HepG2 (cell line): ENCODE data around the gene ITCH. TPM values are rescaled to one million over a fixed set of nuclear protein-coding genes. Genes with fewer than 3 reads are reported as not detected.

Experiments
- ATAC-seq: fragments of 200-7000 bp; cut with Tn5 transposase; 3 replicates; pipeline ENCODE4 v1.9.1; 2020; ENCODE audit warnings: mild to moderate bottlenecking, moderate library complexity
- BruUV-seq: library from RNA; stranded (reverse); fragments of 400-500 nt; replicated peaks from 2 replicates; lab custom pipeline; 2021; lab: Mats Ljungman, UMichigan
- CTCF ChIA-PET: fragments of 300-600 bp; formaldehyde crosslinking; extraction: SDS; loops from one replicate; lab custom pipeline; 2021; ENCODE audit warnings: low total read pairs, inconsistent platforms, low intra/inter-chr PET ratio; lab: Yijun Ruan, JAX
- POLR2A ChIA-PET: fragments of 350-600 bp; sonication (Branson Sonifier 250); formaldehyde crosslinking; loops from one replicate; lab custom pipeline; 2020; ENCODE audit warnings: antibody characterized with exemption, inconsistent platforms; lab: Yijun Ruan, JAX
- DNase-seq: peaks from one replicate; pipeline ENCODE4 v3.0.0-alpha.2; 2015; ENCODE audit warnings: low spot score
- FAIRE-seq: peaks from 3 replicates; lab custom pipeline; 2011; peaks lifted over from hg19 to GRCh38; lab: Jason Lieb, UNC
- H2AFZ ChIP-seq: one replicate; pipeline ENCODE4 v1.6.1; 2011; ENCODE audit warnings: low read length, inconsistent platforms
- H3K27ac ChIP-seq: fragments of 300-600 bp; 3 replicates; pipeline ENCODE4 v1.8.0; 2011; ENCODE audit warnings: mixed run types, mild to moderate bottlenecking, mixed read lengths, low read length, inconsistent platforms; ENCODE audit not compliant: insufficient read depth; ENCODE audit errors: extremely low read length
- H3K27me3 ChIP-seq, 2 experiments: fragments of 200-600 bp in 1 of 2; 2 replicates in 1 of 2; 3 replicates in 1 of 2; pipeline versions ENCODE4 v1.6.0 to v1.8.0; 2011; ENCODE audit warnings: low read length in 2 of 2, mild to moderate bottlenecking in 2 of 2, moderate library complexity in 2 of 2, inconsistent platforms in 1 of 2; ENCODE audit not compliant: insufficient read depth in 2 of 2, control insufficient read depth in 1 of 2
- H3K36me3 ChIP-seq, 2 experiments: fragments of 200-600 bp in 1 of 2; replicated peaks in 1 of 2; 2 replicates in 1 of 2; 3 replicates in 1 of 2; pipeline versions ENCODE4 v1.5.1 to v1.8.0; 2011; ENCODE audit warnings: low read length in 2 of 2, inconsistent platforms in 1 of 2; ENCODE audit not compliant: insufficient read depth in 2 of 2, control insufficient read depth in 1 of 2
- H3K4me1 ChIP-seq: 2 replicates; pipeline ENCODE4 v1.5.1; 2012; ENCODE audit warnings: low read length, inconsistent platforms; ENCODE audit not compliant: insufficient read depth
- H3K4me2 ChIP-seq: 2 replicates; pipeline ENCODE4 v1.6.0; 2011; ENCODE audit warnings: low read depth, low read length, inconsistent platforms
- H3K4me3 ChIP-seq, 3 experiments: fragments of 200-600 bp in 1 of 3; sonication (generic), shearing (Covaris generic) in 1 of 3; replicated peaks in 1 of 3; 2 replicates each; pipeline ENCODE4 v1.5.1; 2011 to 2016; ENCODE audit warnings: low read length in 3 of 3, inconsistent platforms in 2 of 3, low read depth in 2 of 3, mild to moderate bottlenecking in 2 of 3, control low read depth in 1 of 3, mixed read lengths in 1 of 3; ENCODE audit not compliant: insufficient read depth in 1 of 3
- H3K79me2 ChIP-seq: one replicate; pipeline ENCODE4 v1.6.1; 2011; ENCODE audit warnings: low read length, inconsistent platforms; ENCODE audit not compliant: insufficient read depth
- H3K9ac ChIP-seq: 2 replicates; pipeline ENCODE4 v1.6.0; 2011; ENCODE audit warnings: mild to moderate bottlenecking, low read depth, low read length, inconsistent platforms; ENCODE audit not compliant: insufficient read depth
- H3K9me3 ChIP-seq: 2 replicates; pipeline ENCODE4 v1.5.1; 2012; ENCODE audit warnings: mild to moderate bottlenecking, low read length
- H4K20me1 ChIP-seq: 2 replicates; pipeline ENCODE4 v1.6.0; 2011; ENCODE audit warnings: inconsistent platforms, mild to moderate bottlenecking, low read length, moderate library complexity; ENCODE audit not compliant: insufficient read depth
- ARNT2 ChIP-seq: sonication (generic); formaldehyde crosslinking; IDR thresholded peaks from 2 replicates; pipeline ENCODE4 v1.8.0; 2022; ENCODE audit warnings: mild to moderate bottlenecking, low read depth, missing genetic modification reagents, moderate library complexity
- CEBPG ChIP-seq: IDR thresholded peaks from 2 replicates; pipeline ENCODE4 v1.6.1; 2016
- CEBPZ ChIP-seq: IDR thresholded peaks from 2 replicates; pipeline ENCODE4 v1.6.1; 2012; ENCODE audit warnings: low read length, improper control_type of control experiment
- GTF2F1 ChIP-seq: fragments of 150-350 bp; IDR thresholded peaks from 2 replicates; pipeline ENCODE4 v1.6.1; 2014; ENCODE audit warnings: low read length
- MAFF ChIP-seq: IDR thresholded peaks from 2 replicates; pipeline ENCODE4 v1.6.1; 2011; ENCODE audit warnings: low read depth, low read length, improper control_type of control experiment
- MAFG ChIP-seq: sonication (generic); formaldehyde crosslinking; IDR thresholded peaks from 2 replicates; pipeline ENCODE4 v1.5.1; 2020; ENCODE audit warnings: mild to moderate bottlenecking, missing genetic modification reagents
- MAFK ChIP-seq, 2 experiments: IDR thresholded peaks in 1 of 2; conservative IDR thresholded peaks in 1 of 2; 2 replicates each; pipeline ENCODE4 v1.6.1; 2011; ENCODE audit warnings: improper control_type of control experiment in 2 of 2, low read length in 2 of 2
- NCOA1 ChIP-seq: sonication (generic); formaldehyde crosslinking; IDR thresholded peaks from 2 replicates; pipeline ENCODE4 v1.9.0; 2021; ENCODE audit warnings: missing genetic modification reagents
- RFX5 ChIP-seq: IDR thresholded peaks from 2 replicates; pipeline ENCODE4 v1.6.1; 2011; ENCODE audit warnings: low read depth, low read length, improper control_type of control experiment
- STAG1 ChIP-seq: sonication (generic); formaldehyde crosslinking; IDR thresholded peaks from 2 replicates; pipeline ENCODE4 v1.4.0; 2020; ENCODE audit warnings: missing genetic modification reagents
- ZNF660 ChIP-seq: sonication (generic); formaldehyde crosslinking; IDR thresholded peaks from 2 replicates; pipeline ENCODE4 v1.5.1; 2020; ENCODE audit warnings: mild to moderate bottlenecking, low read depth, missing genetic modification reagents, borderline replicate concordance
- ZNF879 ChIP-seq: sonication (generic); formaldehyde crosslinking; IDR thresholded peaks from 2 replicates; pipeline ENCODE4 v1.8.1; 2023; ENCODE audit warnings: missing genetic modification reagents
- WGBS: methylation state at CpG from one replicate; pipeline ENCODE4 v1.1.6; 2017; ENCODE audit warnings: low lambda C conversion rate; 5-methylcytosine and 5-hydroxymethylcytosine counted together
- in situ Hi-C: cut with HindIII; loops from 2 replicates; pipeline ENCODE4 v1.10.0; 2017; ENCODE audit warnings: low pct_unique_long_range_greater_than_20kb; ENCODE audit not compliant: extremely low pct_ligation_motif_present
- intact Hi-C: fragments of 100-400 bp; cut with micrococcal nuclease; formaldehyde crosslinking; loops from one replicate; pipeline ENCODE4 v1.10.0; 2022; ENCODE audit not compliant: unreplicated experiment
- polyA plus RNA-seq, 8 experiments: library from polyadenylated mRNA; depleted of rRNA in 3 of 8; stranded (reverse) in 7 of 8; unstranded in 1 of 8; fragments of >200 nt; fragmentation: Illumina TruSeq in 4 of 8; extraction: Trizol in 4 of 8; gene quantifications; 2 replicates each; pipeline versions ENCODE4 v1.2.1 to v1.2.3, GENCODE V29; 2011 to 2016; ENCODE audit warnings: low read depth in 4 of 8, missing spikeins in 1 of 8, mixed read lengths in 1 of 8; ENCODE audit not compliant: insufficient read depth in 1 of 8
- total RNA-seq, 5 experiments: library from RNA; depleted of rRNA; stranded (reverse); fragments of >200 nt; fragmentation: Illumina TruSeq; extraction: Trizol; gene quantifications; 2 replicates each; pipeline ENCODE4 v1.2.3, GENCODE V29; 2016; ENCODE audit warnings: low read depth in 1 of 5
- TF ChIP-seq, protein P1 (sequence below): sonication (generic); formaldehyde crosslinking; IDR thresholded peaks from 2 replicates; pipeline ENCODE4 v1.4.0; 2020; ENCODE audit warnings: missing genetic modification reagents; ENCODE audit errors: not compliant biosample characterization
- TF ChIP-seq, protein P2 (sequence below): sonication (generic); formaldehyde crosslinking; IDR thresholded peaks from one replicate; pipeline ENCODE4 v1.5.1; 2020; ENCODE audit warnings: mild to moderate bottlenecking, missing genetic modification reagents; ENCODE audit errors: not compliant biosample characterization

ITCH gene
- total and polyA plus RNA-seq, 2 of the 13 experiments (the other 11 are each of a cell fraction or from before 2014, with no cell fraction given), result 20.5 to 112 TPM

DNA sequence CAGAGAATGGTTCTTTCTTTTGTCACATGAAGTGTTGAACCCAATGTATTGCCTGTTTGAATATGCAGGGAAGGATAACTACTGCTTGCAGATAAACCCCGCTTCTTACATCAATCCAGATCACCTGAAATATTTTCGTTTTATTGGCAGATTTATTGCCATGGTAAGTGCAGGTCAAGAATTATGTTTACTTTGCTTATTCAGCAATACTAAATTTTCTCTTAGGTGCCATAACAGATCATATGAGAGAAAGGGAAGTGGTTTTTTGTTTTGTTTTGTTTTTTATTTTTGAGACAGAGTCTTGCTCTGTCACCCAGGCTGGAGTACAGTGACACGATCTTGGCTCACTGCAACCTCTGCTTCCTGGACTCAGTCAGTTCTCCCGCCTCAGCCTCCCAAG, 116.6 kb downstream of the ITCH start:
- intact Hi-C loops (no loop called here), in situ Hi-C loops (no loop called here)
- FAIRE-seq (no peak), ATAC-seq (no peak), DNase-seq (no peak)
- Histone ChIP-seq H3K4me1 (peaks cover 19% of the 10 kb centered on the region), H3K27ac (no peak overlapping the region), H3K27me3 (no peaks in the 10 kb centered on the region), H4K20me1 (peaks cover 3% of the 10 kb centered on the region; the same call in 1 of the 2 replicates), H3K36me3 (peaks cover 23 to 56% of the 10 kb centered on the region in 2 experiments), H3K4me2 (no peak overlapping the region), H2AFZ (no peak overlapping the region), H3K79me2 (no peaks in the 10 kb centered on the region), H3K9ac (no peak overlapping the region), H3K4me3 (no peak overlapping the region), H3K9me3 (no peaks in the 10 kb centered on the region)
- WGBS, result 96% methylated on average over 4 of the region's 4 CpGs
- BruUV-seq, result no TSS peak
- ChIA-PET CTCF (no interaction called here), POLR2A (no interaction called here)
- TF ChIP-seq CEBPG (no peak), ZNF660 (CRISPR knock-in tag) (no peak), MAFF (peak; percentile 67), RFX5 (no peak), MAFG (CRISPR knock-in tag) (0 out of 2 replicates have a peak, but pooled peaks have one; percentile 12), STAG1 (no peak), MAFK (conservative IDR thresholded peaks at IDR 0.05 in 1 of 2, IDR thresholded peaks at IDR 0.05 in 1 of 2; ENCODE audit: low read length in 2 of 2) (peak; percentile 76 to 88), NCOA1 (CRISPR knock-in tag) (no peak), ZNF879 (CRISPR knock-in tag) (no peak), GTF2F1 (no peak), ARNT2 (no peak), CEBPZ (no peak)
- TF ChIP-seq, protein P1, sequence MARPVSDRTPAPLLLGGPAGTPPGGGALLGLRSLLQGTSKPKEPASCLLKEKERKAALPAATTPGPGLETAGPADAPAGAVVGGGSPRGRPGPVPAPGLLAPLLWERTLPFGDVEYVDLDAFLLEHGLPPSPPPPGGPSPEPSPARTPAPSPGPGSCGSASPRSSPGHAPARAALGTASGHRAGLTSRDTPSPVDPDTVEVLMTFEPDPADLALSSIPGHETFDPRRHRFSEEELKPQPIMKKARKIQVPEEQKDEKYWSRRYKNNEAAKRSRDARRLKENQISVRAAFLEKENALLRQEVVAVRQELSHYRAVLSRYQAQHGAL (CRISPR knock-in tag), result no peak
- TF ChIP-seq, protein P2, sequence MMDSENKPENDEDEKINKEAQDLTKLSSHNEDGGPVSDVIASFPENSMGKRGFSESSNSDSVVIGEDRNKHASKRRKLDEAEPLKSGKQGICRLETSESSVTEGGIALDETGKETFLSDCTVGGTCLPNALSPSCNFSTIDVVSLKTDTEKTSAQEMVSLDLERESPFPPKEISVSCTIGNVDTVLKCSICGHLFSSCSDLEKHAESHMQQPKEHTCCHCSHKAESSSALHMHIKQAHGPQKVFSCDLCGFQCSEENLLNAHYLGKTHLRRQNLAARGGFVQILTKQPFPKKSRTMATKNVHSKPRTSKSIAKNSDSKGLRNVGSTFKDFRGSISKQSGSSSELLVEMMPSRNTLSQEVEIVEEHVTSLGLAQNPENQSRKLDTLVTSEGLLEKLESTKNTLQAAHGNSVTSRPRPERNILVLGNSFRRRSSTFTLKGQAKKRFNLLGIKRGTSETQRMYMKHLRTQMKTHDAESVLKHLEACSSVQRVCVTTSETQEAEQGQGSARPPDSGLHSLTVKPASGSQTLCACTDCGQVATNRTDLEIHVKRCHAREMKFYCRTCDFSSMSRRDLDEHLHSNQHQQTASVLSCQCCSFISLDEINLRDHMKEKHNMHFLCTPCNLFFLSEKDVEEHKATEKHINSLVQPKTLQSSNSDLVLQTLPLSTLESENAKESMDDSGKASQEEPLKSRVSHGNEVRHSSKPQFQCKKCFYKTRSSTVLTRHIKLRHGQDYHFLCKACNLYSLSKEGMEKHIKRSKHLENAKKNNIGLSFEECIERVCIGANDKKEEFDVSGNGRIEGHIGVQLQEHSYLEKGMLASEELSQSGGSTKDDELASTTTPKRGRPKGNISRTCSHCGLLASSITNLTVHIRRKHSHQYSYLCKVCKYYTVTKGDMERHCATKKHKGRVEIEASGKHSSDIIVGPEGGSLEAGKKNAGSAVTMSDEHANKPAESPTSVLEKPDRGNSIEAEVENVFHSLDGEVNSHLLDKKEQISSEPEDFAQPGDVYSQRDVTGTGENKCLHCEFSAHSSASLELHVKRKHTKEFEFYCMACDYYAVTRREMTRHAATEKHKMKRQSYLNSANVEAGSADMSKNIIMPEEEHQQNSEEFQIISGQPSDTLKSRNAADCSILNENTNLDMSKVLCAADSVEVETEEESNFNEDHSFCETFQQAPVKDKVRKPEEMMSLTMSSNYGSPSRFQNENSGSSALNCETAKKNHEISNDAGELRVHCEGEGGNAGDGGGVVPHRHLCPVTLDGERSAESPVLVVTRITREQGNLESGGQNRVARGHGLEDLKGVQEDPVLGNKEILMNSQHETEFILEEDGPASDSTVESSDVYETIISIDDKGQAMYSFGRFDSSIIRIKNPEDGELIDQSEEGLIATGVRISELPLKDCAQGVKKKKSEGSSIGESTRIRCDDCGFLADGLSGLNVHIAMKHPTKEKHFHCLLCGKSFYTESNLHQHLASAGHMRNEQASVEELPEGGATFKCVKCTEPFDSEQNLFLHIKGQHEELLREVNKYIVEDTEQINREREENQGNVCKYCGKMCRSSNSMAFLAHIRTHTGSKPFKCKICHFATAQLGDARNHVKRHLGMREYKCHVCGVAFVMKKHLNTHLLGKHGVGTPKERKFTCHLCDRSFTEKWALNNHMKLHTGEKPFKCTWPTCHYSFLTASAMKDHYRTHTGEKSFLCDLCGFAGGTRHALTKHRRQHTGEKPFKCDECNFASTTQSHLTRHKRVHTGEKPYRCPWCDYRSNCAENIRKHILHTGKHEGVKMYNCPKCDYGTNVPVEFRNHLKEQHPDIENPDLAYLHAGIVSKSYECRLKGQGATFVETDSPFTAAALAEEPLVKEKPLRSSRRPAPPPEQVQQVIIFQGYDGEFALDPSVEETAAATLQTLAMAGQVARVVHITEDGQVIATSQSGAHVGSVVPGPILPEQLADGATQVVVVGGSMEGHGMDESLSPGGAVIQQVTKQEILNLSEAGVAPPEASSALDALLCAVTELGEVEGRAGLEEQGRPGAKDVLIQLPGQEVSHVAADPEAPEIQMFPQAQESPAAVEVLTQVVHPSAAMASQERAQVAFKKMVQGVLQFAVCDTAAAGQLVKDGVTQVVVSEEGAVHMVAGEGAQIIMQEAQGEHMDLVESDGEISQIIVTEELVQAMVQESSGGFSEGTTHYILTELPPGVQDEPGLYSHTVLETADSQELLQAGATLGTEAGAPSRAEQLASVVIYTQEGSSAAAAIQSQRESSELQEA, result no peak
